Coronary artery (tissue), 2 donors: Measurements from ENCODE around the gene AATK.

Experiments
- DNase-seq: peaks from one replicate; pipeline ENCODE4 v3.0.0-alpha.2; 2017; ENCODE audit warnings: low spot score
- H3K27ac ChIP-seq, 2 donors: fragments of 200-600 bp; sonication (generic); one replicate each; pipeline ENCODE4 v1.5.1; 2016 to 2019
- H3K4me3 ChIP-seq: fragments of 200-600 bp; sonication (generic); 2 replicates; pipeline ENCODE4 v1.5.1; 2016; ENCODE audit warnings: mild to moderate bottlenecking, moderate library complexity
- TF ChIP-seq, protein P1 (sequence below): fragments of 200-600 bp; sonication (generic); IDR thresholded peaks from one replicate; pipeline ENCODE4 v1.5.1; 2019; ENCODE audit warnings: antibody characterized with exemption

Gene AATK

DNA sequence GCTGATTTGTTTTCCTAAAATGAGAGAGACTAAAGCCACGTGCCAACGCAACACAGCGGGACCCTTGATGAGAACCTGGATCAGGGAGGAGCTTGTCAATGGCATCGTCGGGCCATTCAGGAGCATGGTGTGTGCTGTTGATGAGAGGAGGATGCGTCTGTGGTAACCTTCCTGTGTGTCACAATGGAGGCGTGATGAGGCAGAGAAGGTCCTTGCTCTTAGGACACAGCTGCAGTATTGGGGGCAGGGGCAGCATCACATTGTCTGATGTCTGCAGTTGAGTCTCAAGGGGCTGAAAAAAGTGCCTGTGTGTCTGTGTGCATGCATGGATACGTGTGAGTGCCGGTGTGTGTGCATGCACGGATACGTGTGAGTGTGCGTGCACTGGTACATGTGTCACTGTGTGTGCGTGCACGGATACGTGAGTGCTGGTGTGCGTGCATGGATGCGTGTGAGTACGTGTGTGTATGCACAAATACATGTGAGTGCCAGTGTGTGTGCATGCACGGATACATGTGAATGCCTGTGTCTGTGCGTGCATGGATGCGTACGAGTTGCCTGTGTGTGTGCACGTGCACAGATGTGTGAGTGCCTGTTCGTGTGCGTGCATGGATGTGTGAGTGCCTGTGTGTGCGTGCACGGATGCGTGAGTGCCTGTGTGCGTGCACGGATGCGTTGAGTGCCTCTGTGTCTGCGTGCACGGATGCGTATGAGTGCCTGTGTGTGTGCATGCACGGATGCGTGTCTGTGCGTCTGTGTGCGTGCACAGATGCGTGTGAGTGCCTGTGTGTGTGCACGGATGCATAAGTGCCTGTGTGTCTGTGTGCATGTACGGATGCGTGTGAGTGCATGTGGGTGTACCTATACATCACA lies 91.8 kb downstream of the AATK start:
- TF ChIP-seq, protein P1, sequence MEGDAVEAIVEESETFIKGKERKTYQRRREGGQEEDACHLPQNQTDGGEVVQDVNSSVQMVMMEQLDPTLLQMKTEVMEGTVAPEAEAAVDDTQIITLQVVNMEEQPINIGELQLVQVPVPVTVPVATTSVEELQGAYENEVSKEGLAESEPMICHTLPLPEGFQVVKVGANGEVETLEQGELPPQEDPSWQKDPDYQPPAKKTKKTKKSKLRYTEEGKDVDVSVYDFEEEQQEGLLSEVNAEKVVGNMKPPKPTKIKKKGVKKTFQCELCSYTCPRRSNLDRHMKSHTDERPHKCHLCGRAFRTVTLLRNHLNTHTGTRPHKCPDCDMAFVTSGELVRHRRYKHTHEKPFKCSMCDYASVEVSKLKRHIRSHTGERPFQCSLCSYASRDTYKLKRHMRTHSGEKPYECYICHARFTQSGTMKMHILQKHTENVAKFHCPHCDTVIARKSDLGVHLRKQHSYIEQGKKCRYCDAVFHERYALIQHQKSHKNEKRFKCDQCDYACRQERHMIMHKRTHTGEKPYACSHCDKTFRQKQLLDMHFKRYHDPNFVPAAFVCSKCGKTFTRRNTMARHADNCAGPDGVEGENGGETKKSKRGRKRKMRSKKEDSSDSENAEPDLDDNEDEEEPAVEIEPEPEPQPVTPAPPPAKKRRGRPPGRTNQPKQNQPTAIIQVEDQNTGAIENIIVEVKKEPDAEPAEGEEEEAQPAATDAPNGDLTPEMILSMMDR, result no peak
- no peak for DNase-seq
- no peak overlapping the region for H3K4me3 ChIP-seq
- H3K27ac ChIP-seq, result no peak overlapping the region

DNA sequence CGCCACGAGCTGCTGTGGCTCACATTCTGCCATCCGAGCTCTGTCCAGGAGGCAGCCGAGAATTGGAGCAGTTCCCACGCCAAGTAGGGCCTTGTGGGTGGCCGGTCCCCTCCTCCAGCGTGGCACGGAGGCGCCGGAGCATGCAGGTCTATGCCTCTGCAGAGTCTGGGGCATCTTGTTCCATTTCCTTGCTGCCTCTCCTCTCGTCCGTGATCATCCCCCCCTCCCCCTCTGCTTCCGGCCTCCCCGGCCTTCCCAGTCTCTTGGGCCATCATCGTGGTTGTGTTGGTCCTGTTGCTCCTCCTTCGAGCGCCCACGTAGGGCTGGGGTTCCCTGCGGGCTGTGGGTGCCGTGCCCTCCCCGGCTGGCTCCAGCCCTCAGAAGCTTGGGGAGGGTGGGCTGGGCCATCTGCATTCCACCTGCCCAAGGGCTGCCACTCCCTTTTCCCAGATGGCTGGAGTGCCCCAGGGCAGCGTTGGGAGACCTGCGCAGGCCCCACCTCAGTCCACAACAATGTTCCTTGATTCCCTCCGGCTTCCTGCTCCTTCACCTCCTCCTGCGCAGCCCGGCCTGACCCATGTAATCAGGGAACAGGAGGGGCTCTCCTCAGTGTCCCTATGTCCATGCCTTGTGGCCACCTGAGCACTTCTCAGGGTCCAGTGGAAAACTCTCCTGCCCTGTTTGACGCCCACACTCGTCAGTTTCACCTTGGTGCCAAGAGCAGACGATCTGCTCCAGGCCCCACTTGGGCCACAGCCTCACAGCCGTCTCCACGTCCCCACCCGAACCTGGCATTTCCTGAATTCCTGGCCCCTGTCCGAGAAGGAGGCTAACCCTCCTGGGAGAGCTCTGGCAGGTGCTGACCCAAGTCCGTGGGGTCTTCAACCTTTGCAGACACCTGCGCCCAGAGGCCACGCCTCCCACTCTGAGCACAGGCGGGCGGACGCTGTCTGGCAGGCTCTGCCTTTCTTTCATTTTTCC lies 94.0 kb downstream of the AATK start:
- no peak overlapping the region for H3K27ac ChIP-seq
- no peak for DNase-seq
- H3K4me3 ChIP-seq, result no peak overlapping the region
- TF ChIP-seq, protein P1, result no peak

DNA sequence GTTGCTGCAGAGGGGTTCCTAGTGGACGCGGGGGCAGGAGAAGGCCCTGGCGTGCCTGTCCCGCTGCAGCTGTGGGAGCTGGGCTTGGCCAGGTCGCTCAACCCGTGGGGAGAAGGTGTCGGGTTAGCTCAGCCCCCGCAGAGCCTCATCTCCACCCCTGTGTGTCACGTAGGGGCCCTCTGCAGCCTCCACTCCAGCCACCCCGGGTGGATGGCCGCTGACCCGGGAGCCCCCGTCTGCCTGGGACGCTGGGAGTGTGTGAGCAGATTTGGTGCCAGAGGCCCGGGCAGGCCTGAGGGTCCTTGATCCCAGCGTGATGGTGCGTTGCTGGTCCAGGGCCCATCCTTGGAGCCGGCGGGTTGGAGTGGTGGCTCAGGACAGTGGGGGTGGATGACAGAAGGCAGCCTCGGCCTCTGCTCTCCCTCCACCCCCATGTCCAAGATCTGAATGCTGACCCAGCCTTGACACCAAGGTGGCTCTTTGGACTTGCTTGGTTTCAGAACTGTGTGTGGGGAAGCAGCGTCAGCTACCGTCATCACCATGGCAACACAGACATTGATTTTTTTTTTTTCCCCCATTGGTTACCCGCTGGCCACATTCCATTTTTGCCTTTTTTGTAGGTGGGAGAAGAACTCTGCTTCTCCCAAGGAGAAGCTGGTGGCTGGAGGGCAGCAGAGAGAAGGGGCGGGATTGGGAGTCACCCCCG lies 95.3 kb downstream of the AATK start:
- TF ChIP-seq, protein P1, result no peak
- no peak for DNase-seq
- H3K4me3 ChIP-seq, result no peak overlapping the region
- no peak overlapping the region for H3K27ac ChIP-seq

DNA sequence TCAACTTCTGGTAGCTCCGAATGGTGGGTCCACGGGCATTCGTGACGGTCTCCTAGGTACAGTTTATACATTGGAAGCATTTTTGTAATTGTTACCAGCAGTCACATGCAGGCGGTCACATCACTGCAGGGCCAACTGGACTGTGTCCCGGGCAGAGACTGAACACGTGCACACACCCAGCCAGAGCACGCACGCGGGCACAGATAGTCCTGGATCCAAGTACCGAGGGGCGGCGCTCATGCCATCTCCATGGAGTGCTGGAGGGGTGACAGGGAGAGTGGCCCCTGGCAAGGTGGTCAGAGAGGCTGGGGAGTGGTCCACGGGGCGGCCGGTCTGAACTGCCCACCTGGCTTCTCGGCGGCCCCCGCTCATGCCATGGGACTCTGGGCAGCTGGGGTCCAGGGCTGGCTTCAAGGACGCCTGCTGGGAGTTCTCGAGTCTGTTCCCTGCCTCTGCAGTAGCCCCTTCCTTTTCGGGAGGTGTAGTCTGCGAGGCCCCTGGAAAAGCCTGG lies 96.8 kb downstream of the AATK start:
- no peak overlapping the region for H3K4me3 ChIP-seq
- TF ChIP-seq, protein P1, result no peak
- H3K27ac ChIP-seq, result no peak overlapping the region
- DNase-seq, result no peak

DNA sequence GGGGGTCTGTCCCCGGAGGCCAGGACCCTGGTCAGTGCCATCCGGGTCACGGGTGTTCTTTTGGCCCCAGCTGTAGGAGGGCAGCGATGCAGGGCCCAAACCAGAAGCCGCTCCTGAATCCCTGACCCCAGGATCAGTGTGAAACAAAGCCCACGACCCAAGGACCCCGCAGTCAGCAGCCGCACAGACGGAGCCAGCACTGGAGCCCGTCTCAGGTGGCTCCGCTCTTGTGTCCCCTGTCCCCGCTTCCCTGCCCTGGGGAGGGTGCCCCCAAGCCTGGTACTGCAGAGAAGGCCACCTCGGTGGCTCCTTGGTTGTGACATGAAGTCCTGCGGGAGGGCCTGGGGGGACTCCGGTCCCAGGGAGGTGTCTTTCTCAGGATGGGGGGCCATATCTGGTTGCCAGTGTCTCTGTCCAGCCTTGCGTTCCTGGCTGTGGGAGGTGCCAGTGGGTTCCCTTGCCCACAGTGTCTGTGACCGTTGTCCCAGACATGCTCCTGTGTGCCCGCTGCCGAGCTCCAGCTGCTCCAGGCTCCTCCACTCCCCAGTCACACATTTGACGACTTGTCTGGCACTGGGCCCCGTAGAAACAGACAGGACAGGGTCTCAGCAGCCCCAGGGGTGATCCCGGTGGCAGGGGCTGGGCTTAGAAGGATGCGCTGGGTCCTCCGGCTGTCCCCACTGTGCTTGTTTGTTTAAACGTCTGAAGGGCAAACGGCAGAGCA lies 97.4 kb downstream of the AATK start:
- Histone ChIP-seq H3K4me3 (no peak overlapping the region), H3K27ac (no peak overlapping the region)
- no peak for DNase-seq
- TF ChIP-seq, protein P1, result no peak

DNA sequence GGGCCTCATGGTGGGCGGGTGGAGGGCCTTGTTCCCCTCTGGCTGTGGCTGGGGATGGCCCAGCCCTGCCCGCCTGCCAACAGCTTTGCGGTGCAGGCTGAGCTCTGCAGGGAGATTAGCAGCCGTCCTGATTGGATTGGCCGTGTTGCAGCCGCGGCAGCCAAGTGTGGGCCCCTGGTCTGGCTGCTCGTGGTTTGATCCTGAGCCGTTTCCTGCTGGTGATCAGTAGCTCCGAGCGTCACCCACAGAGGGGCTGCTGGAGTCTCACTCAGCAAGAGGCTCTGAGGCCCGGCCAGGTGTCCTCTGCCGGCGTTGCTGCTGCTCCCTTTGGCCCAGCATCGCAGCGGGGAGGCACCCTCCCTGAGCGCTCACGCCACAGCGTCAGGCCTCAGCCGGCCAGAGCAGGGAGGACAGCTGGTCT lies 98.6 kb downstream of the AATK start:
- TF ChIP-seq, protein P1, result no peak
- Histone ChIP-seq H3K4me3 (no peak overlapping the region), H3K27ac (no peak overlapping the region)
- DNase-seq, result no peak
